ENCODE data around the gene MPRIP.
"Not testable (repeated sequence)": the region's sequence is repeated elsewhere in the genome, so short reads cannot be mapped to it uniquely, and the experiment has no call there.

The MPRIP gene

GRCh38 chr17:17042384-17042736, at the start of gene MPRIP:
Gene MPRIP (plus strand): TSS chr17:17042457. CDS start chr17:17042849, 392 bp downstream.
- no peak for DNase-seq

GRCh38 chr17:16994631-16995030, 47.6 kb upstream of the MPRIP start:
- no peak for DNase-seq

- DNase-seq, result no peak
Measured at GRCh38 chr17:16995930-16996329, 46.3 kb upstream of the MPRIP start.

GRCh38 chr17:16996726-16997125, 45.5 kb upstream of the MPRIP start:
- peak; percentile 50 for DNase-seq

- peak; percentile 60 for DNase-seq
Measured at GRCh38 chr17:16997514-16998429, 44.5 kb upstream of the MPRIP start.

GRCh38 chr17:16999931-17000625, 42.2 kb upstream of the MPRIP start:
- peak; percentile 50 for DNase-seq

GRCh38 chr17:17001076-17001777, 41.0 kb upstream of the MPRIP start:
- DNase-seq, result no peak

- DNase-seq, result peak; percentile 91
Measured at GRCh38 chr17:17001874-17002520, 40.3 kb upstream of the MPRIP start.

- DNase-seq, result not testable (repeated sequence)
Measured at GRCh38 chr17:17002731-17003715, 39.2 kb upstream of the MPRIP start.

GRCh38 chr17:17004251-17004996, 37.8 kb upstream of the MPRIP start:
- no peak for DNase-seq

GRCh38 chr17:17004997-17005614, 37.2 kb upstream of the MPRIP start:
- not testable (repeated sequence) for DNase-seq

GRCh38 chr17:17007891-17008290, 34.4 kb upstream of the MPRIP start:
- not testable (repeated sequence) for DNase-seq

- peak; percentile 22 for DNase-seq
Measured at GRCh38 chr17:17008621-17009397, 33.4 kb upstream of the MPRIP start.

GRCh38 chr17:17009972-17010371, 32.3 kb upstream of the MPRIP start:
- not testable (repeated sequence) for DNase-seq

GRCh38 chr17:17010545-17011034, 31.7 kb upstream of the MPRIP start:
- DNase-seq, result not testable (repeated sequence)

GRCh38 chr17:17011043-17011907, 31.0 kb upstream of the MPRIP start:
- peak; percentile 38 for DNase-seq

- peak; percentile 42 for DNase-seq
Measured at GRCh38 chr17:17013828-17014747, 28.2 kb upstream of the MPRIP start.
